Thyroid gland (tissue), 4 donors: ENCODE measurements around the gene SMARCD1. TPM values are rescaled to one million over a fixed set of nuclear protein-coding genes. Genes with fewer than 3 reads are reported as not detected.

ENCODE experiments used
- DNase-seq, 2 donors: peaks; one replicate each; pipeline ENCODE4 v3.0.0-alpha.2; 2019
- H3K27ac ChIP-seq, 3 donors: fragments of 200-600 bp; sonication (generic); 1 replicate in 2 of 3; 2 replicates in 1 of 3; pipeline ENCODE4 v1.5.1; 2016 to 2019; ENCODE audit warnings: mild to moderate bottlenecking in 1 of 3, moderate library complexity in 1 of 3
- H3K27me3 ChIP-seq: fragments of 200-600 bp; sonication (generic); one replicate; pipeline ENCODE4 v1.5.1; 2019
- H3K36me3 ChIP-seq, 2 donors: fragments of 200-600 bp; sonication (generic); one replicate each; pipeline ENCODE4 v1.5.1; 2016 to 2019
- H3K4me1 ChIP-seq, 2 donors: fragments of 200-600 bp; sonication (generic); one replicate each; pipeline ENCODE4 v1.5.1; 2017 to 2019
- H3K4me3 ChIP-seq, 3 donors: fragments of 200-600 bp; sonication (generic); replicated peaks in 1 of 3; 1 replicate in 2 of 3; 2 replicates in 1 of 3; pipeline ENCODE4 v1.5.1; 2016; ENCODE audit warnings: mild to moderate bottlenecking in 1 of 3
- H3K9me3 ChIP-seq: fragments of 200-600 bp; sonication (generic); one replicate; pipeline ENCODE4 v1.5.1; 2017
- POLR2A ChIP-seq, 2 donors: fragments of 450-650 bp; IDR thresholded peaks; one replicate each; pipeline ENCODE4 v1.6.1; 2017; ENCODE audit warnings: antibody characterized with exemption in 2 of 2, mild to moderate bottlenecking in 2 of 2, moderate library complexity in 1 of 2
- WGBS, 2 donors: methylation state at CpG; one replicate each; pipeline ENCODE4 v1.1.5; 2017; 5-methylcytosine and 5-hydroxymethylcytosine counted together
- intact Hi-C: fragments of 100-400 bp; cut with DNase I; formaldehyde crosslinking; loops from one replicate; pipeline ENCODE4 v1.15.1; 2023
- total RNA-seq, 4 donors: library from RNA; depleted of rRNA; stranded (reverse); fragments of >200 nt; gene quantifications; one replicate each; pipeline ENCODE4 v1.2.3, GENCODE V29; 2016
- TF ChIP-seq, protein P1 (sequence below), 6 experiments: fragments of 200-600 bp in 3 of 6; fragments of 450-650 bp in 3 of 6; sonication (generic) in 3 of 6; IDR thresholded peaks; one replicate each; pipeline ENCODE4 v1.5.1; 2016 to 2019; ENCODE audit warnings: antibody characterized with exemption in 6 of 6, mild to moderate bottlenecking in 2 of 6, inconsistent platforms in 1 of 6, moderate library complexity in 1 of 6

SMARCD1 gene
- total RNA-seq, 4 donors from 2014 or later = 67.2 to 92.9 (median 74.7) TPM

DNA sequence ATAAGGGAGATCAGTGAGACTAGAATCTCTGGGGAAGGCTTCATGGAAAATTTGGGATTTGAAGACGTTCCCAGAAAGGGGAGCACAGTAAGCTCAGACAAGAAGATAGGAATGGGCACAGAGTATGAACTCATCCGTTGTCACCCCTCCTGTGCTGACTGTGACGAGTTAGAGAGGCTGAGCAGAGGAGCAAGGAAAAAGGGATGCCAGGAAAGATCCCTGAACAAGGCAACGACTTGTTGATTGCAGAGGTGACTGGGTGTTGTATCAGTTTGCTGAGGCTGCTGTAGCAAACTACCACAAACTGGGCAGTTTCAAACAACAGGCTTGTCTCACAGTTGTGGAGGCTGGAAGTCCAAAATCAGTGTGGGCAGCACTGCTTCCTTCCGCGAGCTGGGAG is 12.8 kb downstream of the SMARCD1 start:
- Histone ChIP-seq H3K36me3 (peaks cover 69 to 73% of the 10 kb centered on the region in 2 donors), H3K4me3 (no peak overlapping the region), H3K9me3 (no peaks in the 10 kb centered on the region), H3K27ac (no peak overlapping the region), H3K4me1 (no peaks in the 10 kb centered on the region), H3K27me3 (no peaks in the 10 kb centered on the region)
- intact Hi-C loops = no loop called here
- TF ChIP-seq, protein P1, sequence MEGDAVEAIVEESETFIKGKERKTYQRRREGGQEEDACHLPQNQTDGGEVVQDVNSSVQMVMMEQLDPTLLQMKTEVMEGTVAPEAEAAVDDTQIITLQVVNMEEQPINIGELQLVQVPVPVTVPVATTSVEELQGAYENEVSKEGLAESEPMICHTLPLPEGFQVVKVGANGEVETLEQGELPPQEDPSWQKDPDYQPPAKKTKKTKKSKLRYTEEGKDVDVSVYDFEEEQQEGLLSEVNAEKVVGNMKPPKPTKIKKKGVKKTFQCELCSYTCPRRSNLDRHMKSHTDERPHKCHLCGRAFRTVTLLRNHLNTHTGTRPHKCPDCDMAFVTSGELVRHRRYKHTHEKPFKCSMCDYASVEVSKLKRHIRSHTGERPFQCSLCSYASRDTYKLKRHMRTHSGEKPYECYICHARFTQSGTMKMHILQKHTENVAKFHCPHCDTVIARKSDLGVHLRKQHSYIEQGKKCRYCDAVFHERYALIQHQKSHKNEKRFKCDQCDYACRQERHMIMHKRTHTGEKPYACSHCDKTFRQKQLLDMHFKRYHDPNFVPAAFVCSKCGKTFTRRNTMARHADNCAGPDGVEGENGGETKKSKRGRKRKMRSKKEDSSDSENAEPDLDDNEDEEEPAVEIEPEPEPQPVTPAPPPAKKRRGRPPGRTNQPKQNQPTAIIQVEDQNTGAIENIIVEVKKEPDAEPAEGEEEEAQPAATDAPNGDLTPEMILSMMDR (IDR thresholded peaks at IDR 0.05) = no peak
- no peak for TF ChIP-seq POLR2A (IDR thresholded peaks at IDR 0.05)
- 87 to 96% methylated on average over 6 of the region's 6 CpGs for WGBS, 2 donors
- DNase-seq = no peak

DNA sequence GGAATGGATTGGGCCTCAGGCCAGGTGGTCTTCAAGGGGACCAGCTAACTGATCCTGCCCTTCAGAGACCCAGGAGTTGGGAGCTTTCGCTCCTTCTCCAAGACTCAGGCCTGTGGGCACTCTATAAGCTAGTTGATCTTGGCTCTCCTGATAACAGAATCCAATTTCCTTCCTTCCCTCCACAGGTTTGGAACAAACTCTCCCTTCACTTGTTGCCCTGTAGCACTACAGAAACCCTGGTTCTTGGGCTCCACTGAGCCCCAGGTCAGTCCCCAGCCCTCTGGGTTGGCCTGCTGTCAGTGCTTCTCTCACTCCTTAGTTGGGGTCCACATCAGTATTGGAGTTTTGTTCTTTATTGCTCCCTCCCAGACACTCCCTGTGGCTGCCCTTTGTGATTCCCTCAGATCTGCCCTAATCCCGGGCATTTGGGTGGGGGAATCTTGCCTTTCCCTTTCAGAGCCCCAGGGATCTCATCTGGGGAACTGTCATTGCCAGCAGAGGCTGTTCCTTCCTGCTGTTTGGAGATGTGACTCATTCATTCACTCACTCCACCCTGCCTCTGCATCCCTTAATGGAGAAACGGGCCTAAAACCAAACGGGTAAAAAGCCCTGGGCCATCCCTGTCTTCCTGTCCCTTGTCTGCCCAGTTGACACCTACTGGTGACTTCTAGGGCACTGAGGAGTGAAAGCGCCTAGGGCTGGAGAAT is 14.3 kb downstream of the SMARCD1 start:
- Histone ChIP-seq H3K9me3 (no peaks in the 10 kb centered on the region), H3K27ac (no peak overlapping the region), H3K27me3 (no peaks in the 10 kb centered on the region), H3K36me3 (peaks cover 54 to 58% of the 10 kb centered on the region in 2 donors), H3K4me3 (no peak overlapping the region), H3K4me1 (peaks cover 10 to 13% of the 10 kb centered on the region in 2 donors)
- no peak for DNase-seq
- WGBS, 2 donors = 78 to 82% methylated on average over 5 of the region's 5 CpGs
- TF ChIP-seq, protein P1 (IDR thresholded peaks at IDR 0.05) = no peak
- TF ChIP-seq POLR2A (IDR thresholded peaks at IDR 0.05) = no peak
- intact Hi-C loops = loop anchor here (10.0 kb wide), 1 partner anchor 215 kb away; no protein-coding TSS in a partner anchor

DNA sequence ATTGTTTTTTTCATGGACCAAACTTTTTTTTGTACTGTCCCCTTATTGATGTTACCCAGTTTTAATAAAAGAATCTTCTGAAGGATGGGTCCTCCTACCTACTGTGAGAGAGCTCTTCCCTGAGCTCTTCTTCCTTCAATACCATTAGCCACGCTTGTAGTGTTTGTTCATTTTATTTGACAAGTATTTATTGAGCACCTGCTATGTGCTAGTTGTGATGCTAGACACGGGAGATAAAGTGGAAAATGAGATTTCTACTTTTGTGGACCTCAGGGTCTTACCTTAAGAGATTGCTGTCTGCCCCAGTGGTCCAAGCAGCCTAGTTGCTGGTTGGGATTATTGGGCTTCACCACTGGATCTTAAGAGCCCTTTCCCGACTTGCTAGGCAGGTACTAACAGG is 15.4 kb downstream of the SMARCD1 start:
- no peak for TF ChIP-seq POLR2A (IDR thresholded peaks at IDR 0.05)
- TF ChIP-seq, protein P1 (IDR thresholded peaks at IDR 0.05) = no peak
- H3K27me3 ChIP-seq = no peaks in the 10 kb centered on the region
- H3K27ac ChIP-seq = no peak overlapping the region
- whole genome bisulfite sequencing, 2 donors = 80 to 89% methylated on average over 3 of the region's 3 CpGs
- no peaks in the 10 kb centered on the region for H3K9me3 ChIP-seq
- H3K4me3 ChIP-seq = no peak overlapping the region
- no peak for DNase-seq
- intact Hi-C loops = loop anchor here (10.0 kb wide), 1 partner anchor 214 kb away; no protein-coding TSS in a partner anchor
- H3K36me3 ChIP-seq = peaks cover 43 to 46% of the 10 kb centered on the region in 2 donors
- H3K4me1 ChIP-seq = peaks cover 10 to 13% of the 10 kb centered on the region in 2 donors

DNA sequence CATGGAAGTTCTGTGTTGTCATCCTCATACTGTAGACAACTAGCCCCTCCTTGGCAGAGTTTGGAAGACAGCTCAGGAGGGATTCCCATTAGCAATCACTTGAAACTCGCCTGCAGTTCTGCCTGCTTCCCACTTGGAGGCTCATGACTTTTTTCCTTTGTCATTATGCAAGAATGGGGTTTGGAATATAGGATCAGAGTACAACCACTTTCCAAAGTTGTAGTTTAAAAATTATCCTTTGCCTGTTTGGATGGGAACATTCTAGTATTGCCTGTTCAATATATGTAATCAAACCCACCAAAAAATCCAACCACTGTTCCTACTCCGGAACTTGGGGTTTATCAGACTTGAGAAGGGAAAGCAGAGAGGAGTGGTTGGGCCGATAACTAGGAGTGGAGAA is 16.5 kb downstream of the SMARCD1 start:
- Histone ChIP-seq H3K27me3 (no peaks in the 10 kb centered on the region), H3K36me3 (peaks cover 33 to 35% of the 10 kb centered on the region in 2 donors), H3K4me1 (peaks cover 10 to 13% of the 10 kb centered on the region in 2 donors), H3K9me3 (no peaks in the 10 kb centered on the region), H3K27ac (no peak overlapping the region), H3K4me3 (no peak overlapping the region)
- TF ChIP-seq, protein P1 (IDR thresholded peaks at IDR 0.05) = peak in 4 of 6 experiments; percentile 15 to 42 (median 32)
- no peak for TF ChIP-seq POLR2A (IDR thresholded peaks at IDR 0.05)
- WGBS, 2 donors = 82 to 83% methylated on average over 3 of the region's 3 CpGs
- intact Hi-C loops = loop anchor here (10.0 kb wide), 1 partner anchor 213 kb away; no protein-coding TSS in a partner anchor
- no peak for DNase-seq

DNA sequence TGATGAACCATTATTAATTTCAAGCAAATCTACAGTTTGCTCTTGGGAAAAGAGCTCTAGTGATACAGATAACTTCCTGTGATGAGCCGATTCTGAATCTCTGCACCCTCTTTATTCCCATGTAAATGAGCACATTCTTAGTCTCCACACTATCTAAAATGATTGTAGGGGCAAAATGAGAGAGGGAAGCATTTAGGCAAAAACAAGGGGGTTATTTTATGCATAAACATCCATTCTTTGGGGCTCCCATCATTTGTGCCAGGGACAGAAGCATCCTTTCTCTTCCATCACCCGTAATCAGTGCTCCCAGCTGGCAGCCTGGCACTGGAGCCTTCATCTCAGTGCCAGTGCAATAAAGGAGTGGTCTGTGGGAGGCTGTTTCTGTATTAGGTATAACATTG is 17.0 kb downstream of the SMARCD1 start:
- intact Hi-C loops = loop anchor here (10.0 kb wide), 1 partner anchor 213 kb away; no protein-coding TSS in a partner anchor
- H3K4me3 ChIP-seq = no peak overlapping the region
- peaks cover 10 to 13% of the 10 kb centered on the region in 2 donors for H3K4me1 ChIP-seq
- DNase-seq = no peak
- no peak overlapping the region for H3K27ac ChIP-seq
- H3K9me3 ChIP-seq = no peaks in the 10 kb centered on the region
- H3K27me3 ChIP-seq = no peaks in the 10 kb centered on the region
- no peak for TF ChIP-seq POLR2A (IDR thresholded peaks at IDR 0.05)
- TF ChIP-seq, protein P1 (IDR thresholded peaks at IDR 0.05) = no peak
- peaks cover 29 to 31% of the 10 kb centered on the region in 2 donors for H3K36me3 ChIP-seq
- 93 to 96% methylated on average over 2 of the region's 2 CpGs for WGBS, 2 donors
